GM18951 (cell line): ENCODE measurements around the gene AFDN.

Experiments
- POLR2A ChIP-seq: IDR thresholded peaks from 4 replicates; pipeline ENCODE4 v1.6.1; 2011; ENCODE audit warnings: mild to moderate bottlenecking; ENCODE audit not compliant: insufficient read length, insufficient read depth; ENCODE audit errors: extremely low read depth
- in situ Hi-C: fragments of 300-500 bp; cut with MboI; formaldehyde crosslinking; loops from one replicate; pipeline ENCODE4 v1.12.0; 2022; ENCODE audit warnings: low sequenced_read_pairs, mixed read lengths, inconsistent platforms; ENCODE audit not compliant: unreplicated experiment

Gene AFDN

DNA sequence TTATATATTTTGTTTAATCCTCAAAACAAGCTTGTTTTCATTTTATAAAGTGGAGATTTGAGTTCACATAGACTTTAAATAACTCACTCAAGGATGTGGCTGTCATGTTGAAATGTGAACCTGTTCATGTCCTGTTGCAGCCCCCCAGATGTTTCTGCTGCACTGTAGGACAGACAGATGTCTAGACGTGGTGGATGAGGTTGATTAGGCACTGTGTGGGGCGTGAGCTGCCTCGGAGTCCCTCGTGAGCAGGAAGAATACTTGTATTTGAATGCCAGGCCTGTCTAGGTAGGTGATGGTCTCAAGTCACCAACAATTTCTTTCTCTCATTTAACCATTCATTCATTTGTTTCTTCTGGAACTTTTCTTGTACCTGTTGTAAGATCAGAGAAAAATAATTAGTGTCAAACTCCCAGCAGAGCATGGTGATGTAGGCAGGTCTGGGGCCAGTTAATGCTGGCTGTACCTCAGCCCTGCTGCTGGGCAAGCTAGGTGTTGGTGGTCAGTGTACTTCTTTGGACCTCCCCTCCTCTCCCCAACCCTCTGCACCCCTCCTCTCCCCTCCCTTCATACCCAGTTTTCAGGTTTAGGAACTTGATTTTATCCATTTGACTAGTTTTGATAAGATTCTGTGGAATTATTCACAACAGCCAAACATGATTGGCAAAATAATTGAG lies 34.0 kb downstream of the AFDN start:
- TF ChIP-seq POLR2A: no peak

GRCh38 chr6:167861424-167861823 lies 34.7 kb downstream of the AFDN start:
- in situ Hi-C loops: no loop called here
- TF ChIP-seq POLR2A: no peak

More for the DNA sequence above, 34.0 kb downstream of the AFDN start:
- in situ Hi-C loops: no loop called here

- in situ Hi-C loops: no loop called here
- no peak for TF ChIP-seq POLR2A
Observed at GRCh38 chr6:167863897-167864296, 37.2 kb downstream of the AFDN start.

DNA sequence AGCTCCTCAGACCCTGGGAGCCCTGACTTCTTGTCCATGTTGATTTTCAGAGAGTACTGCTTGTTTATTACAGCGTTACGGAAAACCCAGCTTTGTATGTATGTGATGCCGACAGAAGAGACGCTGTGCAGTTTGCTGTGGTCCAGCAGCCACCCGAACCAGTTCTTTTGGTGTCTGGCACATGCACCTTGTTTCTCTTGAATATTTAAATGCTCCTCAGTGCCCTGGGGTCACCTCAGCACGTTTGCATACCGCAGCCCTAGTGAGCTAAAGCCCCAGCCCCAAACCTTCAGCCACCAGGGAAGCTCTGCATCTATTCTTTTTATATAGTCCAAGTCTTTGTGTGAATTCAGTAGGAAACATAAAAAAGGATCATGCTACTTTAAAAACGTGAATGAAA lies 39.9 kb downstream of the AFDN start:
- TF ChIP-seq POLR2A: no peak
- in situ Hi-C loops: no loop called here

DNA sequence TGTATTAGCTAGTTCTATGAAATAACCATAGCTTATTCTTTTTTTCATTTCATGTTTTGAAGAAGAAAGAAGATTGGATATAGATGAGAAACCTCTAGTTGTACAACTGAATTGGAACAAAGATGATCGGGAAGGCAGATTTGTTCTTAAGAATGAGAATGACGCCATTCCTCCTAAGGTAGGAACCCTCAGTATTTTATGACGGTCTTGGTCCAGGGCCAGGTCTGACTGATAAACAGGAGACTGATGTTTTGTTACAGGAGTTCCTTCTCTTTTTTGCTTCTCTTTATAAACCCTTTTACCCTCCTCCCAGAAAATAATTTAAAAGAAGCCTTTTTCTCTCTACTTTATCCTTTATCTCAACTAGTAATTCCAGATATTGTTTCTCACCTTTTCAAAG lies 43.6 kb downstream of the AFDN start:
- TF ChIP-seq POLR2A: no peak
- in situ Hi-C loops: no loop called here

DNA sequence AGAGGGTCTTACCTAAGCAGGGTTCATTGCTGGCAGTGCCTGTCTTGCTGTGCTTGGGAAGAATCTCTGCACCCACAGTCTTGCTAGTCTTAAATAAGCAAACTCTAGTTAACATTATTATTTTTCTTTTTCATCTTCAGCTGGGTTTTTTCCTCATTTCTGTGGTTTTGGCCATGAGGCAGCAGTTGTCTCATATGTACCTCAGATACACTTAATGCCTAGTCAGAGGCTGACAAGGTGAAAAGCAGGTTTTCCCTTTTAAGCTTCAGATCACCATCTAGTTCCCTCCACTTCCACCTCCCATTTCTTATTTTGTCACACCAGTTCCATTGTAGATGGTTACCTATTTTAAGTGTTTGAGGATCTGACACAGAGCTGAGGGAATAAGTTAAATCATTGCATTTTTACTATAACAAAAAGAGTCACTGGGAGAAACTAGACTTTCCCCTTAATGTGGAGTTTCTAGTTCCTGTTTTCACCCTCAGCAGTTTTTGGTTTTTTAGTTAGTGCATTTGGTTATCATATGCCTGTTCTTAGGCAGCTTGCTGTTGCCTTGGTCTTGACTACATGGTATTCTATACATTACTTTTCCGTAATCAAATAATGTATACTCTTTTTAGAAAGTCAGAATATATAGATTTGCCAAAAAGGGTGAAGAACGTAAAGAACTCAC lies 46.0 kb downstream of the AFDN start:
- no peak for TF ChIP-seq POLR2A

DNA sequence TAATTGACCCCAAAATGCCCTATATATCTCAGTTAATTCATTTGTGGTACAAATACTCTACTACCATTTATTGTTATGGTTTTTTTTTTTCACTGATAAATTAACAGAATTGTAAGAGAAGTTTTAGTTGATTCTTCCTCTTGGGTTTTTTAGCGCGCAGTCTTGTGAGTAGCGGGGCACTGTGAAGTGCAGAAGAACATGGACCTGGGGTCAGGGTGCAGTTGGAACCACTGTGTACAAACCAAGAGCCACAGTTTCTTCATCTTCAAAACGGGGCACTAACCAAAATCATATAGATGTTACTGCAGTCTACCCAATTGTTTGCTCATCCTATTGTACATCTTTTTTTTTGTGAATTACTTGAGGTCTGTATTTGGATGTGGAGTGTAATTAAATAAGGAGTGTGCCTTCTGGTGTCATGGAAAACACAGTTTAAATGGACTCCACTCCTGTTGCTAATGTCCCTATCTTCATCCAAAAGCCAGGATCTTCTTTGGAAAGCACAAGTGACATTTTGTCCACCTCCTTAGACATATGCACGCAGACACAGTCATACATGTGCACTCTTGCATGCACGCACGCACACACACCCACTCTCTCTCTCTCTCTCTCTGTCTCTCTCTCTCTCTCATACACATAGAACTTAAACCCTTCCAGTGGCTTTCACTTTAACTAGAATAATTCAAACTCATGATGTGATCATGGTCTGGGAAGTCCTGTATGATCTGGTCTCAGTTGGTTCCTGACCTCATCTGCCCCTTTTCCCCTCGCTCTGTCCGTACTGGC lies 51.5 kb downstream of the AFDN start:
- no peak for TF ChIP-seq POLR2A
- in situ Hi-C loops: no loop called here

More for the DNA sequence above, 46.0 kb downstream of the AFDN start:
- in situ Hi-C loops: no loop called here

DNA sequence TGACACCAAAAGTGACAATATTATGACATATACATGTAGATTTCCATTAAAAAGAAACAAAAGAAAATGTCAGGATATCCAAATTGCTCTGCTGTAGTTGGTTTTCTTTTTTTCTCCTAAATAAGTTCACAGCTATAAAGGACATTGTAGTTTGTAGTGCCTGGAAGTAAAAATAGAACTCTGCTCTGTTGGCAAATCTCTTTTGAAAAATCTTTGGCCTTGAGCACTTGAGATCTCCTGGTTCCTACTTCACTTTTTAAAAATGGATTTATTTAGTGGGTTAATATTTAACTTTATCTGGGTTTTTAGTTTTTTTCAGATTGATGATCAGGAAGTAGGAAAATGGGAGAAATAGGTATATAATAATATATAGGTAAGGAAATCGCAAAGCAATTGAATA lies 52.9 kb downstream of the AFDN start:
- no peak for TF ChIP-seq POLR2A
- in situ Hi-C loops: no loop called here

DNA sequence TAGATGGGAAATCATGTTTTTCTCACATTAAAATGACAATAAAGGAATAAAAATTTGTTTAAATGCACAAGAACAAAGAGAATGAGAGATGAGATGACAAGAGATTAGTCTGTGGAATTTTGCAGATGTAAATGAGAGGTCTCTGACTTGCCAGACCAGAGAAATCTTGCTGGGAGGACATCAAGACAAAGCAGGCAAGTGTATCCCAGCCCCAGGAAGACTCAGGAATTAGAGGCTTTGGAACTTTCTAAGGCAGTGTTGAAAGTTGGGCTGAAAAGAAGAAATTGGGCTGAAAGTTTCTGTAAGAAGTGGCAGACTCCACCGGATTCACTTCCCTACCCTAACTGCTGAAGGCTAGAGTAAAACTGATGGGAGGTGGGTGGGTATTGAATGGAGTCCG lies 54.6 kb downstream of the AFDN start:
- in situ Hi-C loops: no loop called here
- no peak for TF ChIP-seq POLR2A

- TF ChIP-seq POLR2A: no peak
- in situ Hi-C loops: no loop called here
Observed at GRCh38 chr6:167882244-167882643, 55.5 kb downstream of the AFDN start.

DNA sequence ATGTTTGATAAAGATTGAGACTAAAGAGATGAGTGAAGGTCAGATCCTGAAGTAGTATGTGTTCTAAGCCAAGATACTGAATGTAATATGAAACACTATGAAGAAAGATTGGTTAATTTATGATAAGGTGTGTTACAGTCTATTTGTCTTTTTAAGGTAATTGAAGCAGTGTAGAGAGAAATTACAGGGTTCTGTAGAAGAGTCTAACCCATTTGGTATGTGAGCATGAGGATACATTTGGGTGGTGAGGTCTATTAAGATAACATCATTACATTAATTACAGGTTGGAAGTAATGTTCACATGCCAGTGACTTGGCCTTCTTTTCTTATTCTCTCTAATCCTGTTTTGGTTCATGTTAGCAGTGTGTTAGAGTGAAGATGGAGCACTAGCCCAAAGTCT lies 61.4 kb downstream of the AFDN start:
- no peak for TF ChIP-seq POLR2A
- in situ Hi-C loops: no loop called here

GRCh38 chr6:167892835-167893815 lies 66.4 kb downstream of the AFDN start:
- in situ Hi-C loops: no loop called here
- no peak for TF ChIP-seq POLR2A

GRCh38 chr6:167894965-167895364 lies 68.3 kb downstream of the AFDN start:
- TF ChIP-seq POLR2A: no peak
- in situ Hi-C loops: no loop called here
